Left lung (tissue), 10 donors: ENCODE results near the gene IP6K1. TPM values are rescaled to one million over a fixed set of nuclear protein-coding genes. Genes with fewer than 3 reads are reported as not detected.
"Not testable (repeated sequence)": the region's sequence is repeated elsewhere in the genome, so short reads cannot be mapped to it uniquely, and the experiment has no call there.

Experiments
- ATAC-seq: fragments of 200-7000 bp; cut with Tn5 transposase; one replicate; pipeline ENCODE4 v1.9.1; 2020; ENCODE audit warnings: moderate library complexity
- DNase-seq, 4 donors: peaks; one replicate each; pipeline ENCODE4 v3.0.0-alpha.2; 2013 to 2020
- H3K27ac ChIP-seq, 2 donors: fragments of 200-600 bp; sonication (generic) in 1 of 2; one replicate each; pipeline versions ENCODE4 v1.5.0 to v1.8.0; 2020 to 2021
- H3K27me3 ChIP-seq, 2 donors: fragments of 200-600 bp; sonication (generic) in 1 of 2; one replicate each; pipeline versions ENCODE4 v1.5.0 to v1.8.0; 2020 to 2021
- H3K36me3 ChIP-seq, 2 donors: fragments of 200-600 bp; sonication (generic) in 1 of 2; one replicate each; pipeline versions ENCODE4 v1.5.0 to v1.8.0; 2020 to 2021
- H3K4me1 ChIP-seq, 2 donors: fragments of 200-600 bp; one replicate each; pipeline ENCODE4 v1.8.0; 2021
- H3K4me3 ChIP-seq, 2 donors: fragments of 200-600 bp; sonication (generic) in 1 of 2; one replicate each; pipeline versions ENCODE4 v1.5.0 to v1.8.0; 2020 to 2021; ENCODE audit warnings: mild to moderate bottlenecking in 1 of 2
- H3K9me3 ChIP-seq, 2 donors: fragments of 200-600 bp; sonication (generic) in 1 of 2; one replicate each; pipeline versions ENCODE4 v1.5.0 to v1.8.0; 2020 to 2021
- intact Hi-C, 2 donors: fragments of 100-400 bp; cut with DNase I; formaldehyde crosslinking; loops; one replicate each; pipeline versions ENCODE4 v1.11.2 to v1.14.2; 2022
- polyA plus RNA-seq, 6 donors: library from polyadenylated mRNA; unstranded; fragments of 120-200 nt; gene quantifications; one replicate each; pipeline ENCODE4 v1.2.1, GENCODE V29; 2013; ENCODE audit not compliant: insufficient read length in 6 of 6
- total RNA-seq, 2 donors: library from RNA; stranded (reverse); fragmentation: NEBNext Ultra II Directional; extraction: Animal tissue kit (Norgen Biotek cat#: 25700); gene quantifications; one replicate each; pipeline ENCODE4 v1.2.1, GENCODE V29; 2021
- TF ChIP-seq, protein P1 (sequence below), 2 donors: fragments of 200-600 bp; sonication (generic) in 1 of 2; IDR thresholded peaks; one replicate each; pipeline versions ENCODE4 v1.5.0 to v1.8.0; 2021; ENCODE audit warnings: antibody characterized with exemption in 2 of 2
- donor health status: DM: no; HTN: yes; CAD: no.
- donor health status: DM: no; HTN: no; CAD: no.

IP6K1 gene
- total and polyA plus RNA-seq, 8 donors, result 31.8 to 51.2 (median 44.7) TPM

DNA sequence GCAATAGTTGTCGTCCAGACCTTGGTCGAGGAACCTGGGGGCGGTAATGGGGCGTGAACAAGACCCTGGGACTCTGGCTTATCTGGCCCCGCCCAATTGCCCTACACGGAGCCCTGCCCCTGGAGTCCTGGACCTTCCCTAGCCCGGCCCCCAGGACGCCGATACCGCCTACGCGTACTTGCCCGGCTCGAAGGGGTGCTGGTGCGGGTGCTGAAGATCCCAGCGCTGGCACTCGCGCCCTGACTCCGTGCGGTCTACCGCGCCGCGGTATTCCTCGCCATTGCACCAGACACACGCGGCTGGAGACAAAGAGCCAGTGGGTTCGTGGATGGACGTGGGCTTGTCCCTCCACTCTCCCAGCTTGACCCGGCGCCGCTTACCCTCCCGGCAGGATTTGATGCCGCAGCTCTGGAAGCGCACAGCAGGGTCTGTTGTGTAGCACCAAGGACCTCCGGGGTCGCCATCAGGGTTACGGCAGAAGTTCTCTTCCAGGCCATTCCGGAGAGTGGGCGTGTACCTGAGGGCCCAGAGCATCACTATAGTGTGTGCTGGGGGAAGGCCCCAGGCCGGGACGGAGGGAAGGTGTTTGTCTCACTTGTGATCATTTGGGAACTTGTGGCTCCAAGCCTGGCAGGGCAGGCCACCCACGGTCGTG, 99.4 kb downstream of the IP6K1 start:
- Histone ChIP-seq H3K36me3 (peaks cover 0 to 33% of the 10 kb centered on the region in 2 donors), H3K27me3 (peaks cover 0 to 23% of the 10 kb centered on the region in 2 donors), H3K4me3 (peak overlapping the region; percentile 35 to 36), H3K4me1 (peaks cover 9 to 40% of the 10 kb centered on the region in 2 donors)
- H3K9me3 ChIP-seq, H3K27ac ChIP-seq, intact Hi-C loops: not testable (repeated sequence)
- DNase-seq (peak; percentile 27 to 89 (median 70)), ATAC-seq (peak; percentile 81)

DNA sequence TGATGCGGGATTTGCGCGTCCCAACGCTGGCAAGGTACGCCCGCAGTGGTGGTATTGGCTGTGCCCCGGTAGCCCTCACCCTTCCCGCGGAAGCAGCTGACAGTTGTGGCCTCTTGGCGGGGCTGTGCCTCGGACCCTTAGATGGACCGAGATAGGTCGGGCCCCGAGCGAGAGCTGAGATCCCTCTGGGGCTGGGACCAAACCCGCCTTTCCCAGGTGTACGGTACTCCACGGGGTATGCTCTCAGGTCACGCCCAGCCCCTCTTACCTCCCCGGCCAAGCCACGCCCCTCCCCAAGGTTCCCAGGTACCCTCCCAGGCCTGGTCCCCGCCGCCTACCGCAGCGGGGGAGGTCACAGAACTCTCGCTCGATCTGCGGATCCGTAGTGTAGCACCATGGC, 100.0 kb downstream of the IP6K1 start:
- DNase-seq (peak in 3 of 4 donors; percentile 33 to 92 (median 68)), ATAC-seq (peak; percentile 81)
- intact Hi-C loops, H3K9me3 ChIP-seq, H3K27ac ChIP-seq: not testable (repeated sequence)
- H3K36me3 ChIP-seq, result peaks cover 0 to 38% of the 10 kb centered on the region in 2 donors
- peaks cover 0 to 23% of the 10 kb centered on the region in 2 donors for H3K27me3 ChIP-seq
- peak overlapping the region; percentile 35 to 36 for H3K4me3 ChIP-seq
- H3K4me1 ChIP-seq, result peaks cover 9 to 34% of the 10 kb centered on the region in 2 donors

DNA sequence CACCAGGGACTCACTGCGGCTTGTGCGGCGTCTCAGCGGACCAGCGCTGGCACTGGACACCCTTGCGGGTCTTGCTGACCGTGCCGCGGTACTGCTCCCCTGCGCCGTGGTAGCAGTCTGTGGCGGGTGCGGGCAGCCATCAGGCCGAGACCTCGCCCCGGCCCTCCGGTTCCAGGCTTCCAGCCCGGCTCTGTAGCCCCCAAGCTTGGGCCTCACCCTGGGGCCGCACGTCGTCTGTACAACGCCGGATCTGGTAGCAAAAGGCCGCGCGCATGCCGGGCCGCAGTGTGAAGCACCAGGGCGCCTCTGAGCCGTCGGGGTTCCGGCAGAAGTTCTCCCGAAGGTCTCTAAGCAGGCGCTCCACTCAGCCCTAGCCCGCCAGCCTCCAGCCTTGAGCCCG, 100.5 kb downstream of the IP6K1 start:
- ATAC-seq, result peak; percentile 1
- H3K27me3 ChIP-seq, result peaks cover 0 to 23% of the 10 kb centered on the region in 2 donors
- peaks cover 7 to 29% of the 10 kb centered on the region in 2 donors for H3K4me1 ChIP-seq
- H3K27ac ChIP-seq, intact Hi-C loops, H3K9me3 ChIP-seq: not testable (repeated sequence)
- peaks cover 0 to 43% of the 10 kb centered on the region in 2 donors for H3K36me3 ChIP-seq
- H3K4me3 ChIP-seq, result peak overlapping the region in 1 of 2 donors; percentile 36
- peak in 1 of 4 donors; percentile 70 for DNase-seq

DNA sequence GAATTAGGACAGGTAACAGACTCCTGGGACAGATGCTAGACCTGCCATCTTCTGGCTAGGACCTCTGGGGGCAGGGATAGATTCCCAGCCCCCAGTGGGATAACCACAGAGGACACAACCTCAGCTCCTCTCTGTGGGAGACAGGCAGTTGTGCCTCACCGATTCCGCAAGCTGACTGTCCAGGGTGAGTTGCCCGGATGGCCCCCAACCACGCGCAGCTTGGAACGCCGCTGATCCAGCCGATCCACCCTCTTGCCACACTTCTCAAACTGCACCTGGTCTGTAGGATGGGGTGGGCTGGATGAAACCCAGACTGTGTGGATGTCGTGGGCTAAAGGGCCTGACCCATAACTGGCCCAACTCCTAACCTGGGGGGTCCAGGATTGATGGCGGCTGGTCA, 101.2 kb downstream of the IP6K1 start:
- H3K27ac ChIP-seq, H3K4me3 ChIP-seq, intact Hi-C loops, ATAC-seq, H3K9me3 ChIP-seq: not testable (repeated sequence)
- peaks cover 0 to 51% of the 10 kb centered on the region in 2 donors for H3K36me3 ChIP-seq
- H3K4me1 ChIP-seq, result peaks cover under 1 to 22% of the 10 kb centered on the region in 2 donors
- peaks cover 0 to 23% of the 10 kb centered on the region in 2 donors for H3K27me3 ChIP-seq
- peak in 1 of 4 donors; percentile 54 for DNase-seq

DNA sequence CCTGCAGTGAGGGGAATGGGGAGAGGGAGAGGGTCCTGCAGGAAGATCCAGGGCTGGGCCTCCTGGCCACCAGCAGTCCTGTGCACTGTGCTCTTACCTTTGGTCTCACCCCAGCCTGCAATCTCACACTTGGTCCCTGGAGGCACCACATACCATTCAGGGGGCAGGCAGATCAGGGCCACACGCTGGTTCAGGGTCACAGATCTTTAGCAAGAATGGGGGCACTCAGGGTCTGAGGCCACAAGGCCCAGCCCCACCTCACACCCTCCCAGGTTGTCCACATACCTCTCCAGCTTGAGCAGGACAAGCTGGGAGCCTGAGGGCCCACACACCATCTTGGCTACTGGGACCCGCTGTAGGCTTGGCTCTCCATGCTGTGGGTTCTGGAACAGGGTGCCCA, 101.9 kb downstream of the IP6K1 start:
- intact Hi-C loops, H3K27ac ChIP-seq, ATAC-seq, H3K9me3 ChIP-seq, H3K4me3 ChIP-seq: not testable (repeated sequence)
- H3K27me3 ChIP-seq, result peaks cover 0 to 23% of the 10 kb centered on the region in 2 donors
- H3K36me3 ChIP-seq, result peaks cover 0 to 57% of the 10 kb centered on the region in 2 donors
- H3K4me1 ChIP-seq, result peaks cover 0 to 18% of the 10 kb centered on the region in 2 donors
- DNase-seq, result peak in 1 of 4 donors; percentile 19

DNA sequence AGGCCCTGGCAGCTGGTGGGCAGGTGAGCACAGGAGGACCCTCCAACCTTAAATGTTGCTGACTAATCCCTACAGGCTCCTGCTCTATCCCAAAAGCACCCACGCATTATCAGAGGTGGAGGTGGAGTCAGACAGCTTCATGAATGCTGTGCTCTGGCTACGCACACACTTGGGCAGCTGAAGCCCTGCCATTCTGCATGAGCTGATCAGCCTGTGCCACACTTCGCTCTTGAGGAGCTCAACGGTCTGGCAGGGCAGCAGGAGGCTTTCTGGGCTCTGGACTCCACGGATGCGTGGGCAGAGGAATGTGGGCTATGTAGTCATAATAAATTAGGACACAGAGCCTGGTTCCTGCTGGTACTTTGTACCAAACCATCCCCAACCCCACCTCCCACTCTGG, 103.2 kb downstream of the IP6K1 start:
- no peaks in the 10 kb centered on the region for H3K9me3 ChIP-seq
- no peak overlapping the region for H3K4me3 ChIP-seq
- peaks cover 0 to 70% of the 10 kb centered on the region in 2 donors for H3K36me3 ChIP-seq
- peaks cover 0 to 9% of the 10 kb centered on the region in 2 donors for H3K4me1 ChIP-seq
- DNase-seq (no peak), ATAC-seq (no peak)
- peaks cover 0 to 23% of the 10 kb centered on the region in 2 donors for H3K27me3 ChIP-seq
- intact Hi-C loops, result no loop called here
- H3K27ac ChIP-seq, result no peak overlapping the region
- TF ChIP-seq, protein P1, sequence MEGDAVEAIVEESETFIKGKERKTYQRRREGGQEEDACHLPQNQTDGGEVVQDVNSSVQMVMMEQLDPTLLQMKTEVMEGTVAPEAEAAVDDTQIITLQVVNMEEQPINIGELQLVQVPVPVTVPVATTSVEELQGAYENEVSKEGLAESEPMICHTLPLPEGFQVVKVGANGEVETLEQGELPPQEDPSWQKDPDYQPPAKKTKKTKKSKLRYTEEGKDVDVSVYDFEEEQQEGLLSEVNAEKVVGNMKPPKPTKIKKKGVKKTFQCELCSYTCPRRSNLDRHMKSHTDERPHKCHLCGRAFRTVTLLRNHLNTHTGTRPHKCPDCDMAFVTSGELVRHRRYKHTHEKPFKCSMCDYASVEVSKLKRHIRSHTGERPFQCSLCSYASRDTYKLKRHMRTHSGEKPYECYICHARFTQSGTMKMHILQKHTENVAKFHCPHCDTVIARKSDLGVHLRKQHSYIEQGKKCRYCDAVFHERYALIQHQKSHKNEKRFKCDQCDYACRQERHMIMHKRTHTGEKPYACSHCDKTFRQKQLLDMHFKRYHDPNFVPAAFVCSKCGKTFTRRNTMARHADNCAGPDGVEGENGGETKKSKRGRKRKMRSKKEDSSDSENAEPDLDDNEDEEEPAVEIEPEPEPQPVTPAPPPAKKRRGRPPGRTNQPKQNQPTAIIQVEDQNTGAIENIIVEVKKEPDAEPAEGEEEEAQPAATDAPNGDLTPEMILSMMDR (IDR thresholded peaks at IDR 0.05), result no peak

DNA sequence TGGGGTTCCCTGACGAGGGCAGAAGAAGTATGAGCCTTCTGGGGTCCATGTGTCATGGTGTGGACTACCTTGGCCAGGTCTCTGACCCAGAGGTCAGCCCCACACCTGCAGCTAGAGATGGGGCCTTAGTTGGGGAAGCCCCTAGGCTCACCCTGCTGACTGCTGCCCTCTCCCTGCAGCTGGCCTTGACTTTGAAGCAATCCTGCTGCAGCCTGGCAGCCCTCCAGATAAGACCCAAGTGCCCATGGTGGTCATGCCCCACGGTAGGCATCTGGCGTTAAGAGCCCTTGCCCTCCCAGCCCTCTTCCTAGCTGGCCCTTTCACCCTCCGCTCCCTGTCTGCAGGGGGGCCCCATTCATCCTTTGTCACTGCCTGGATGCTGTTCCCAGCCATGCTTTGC, 104.8 kb downstream of the IP6K1 start:
- peaks cover 0 to 13% of the 10 kb centered on the region in 2 donors for H3K27me3 ChIP-seq
- intact Hi-C loops, result no loop called here
- no peaks in the 10 kb centered on the region for H3K9me3 ChIP-seq
- H3K4me1 ChIP-seq, result peaks cover 0 to 9% of the 10 kb centered on the region in 2 donors
- DNase-seq, result no peak
- TF ChIP-seq, protein P1 (IDR thresholded peaks at IDR 0.05), result no peak
- no peak for ATAC-seq
- no peak overlapping the region for H3K4me3 ChIP-seq
- no peak overlapping the region for H3K27ac ChIP-seq
- H3K36me3 ChIP-seq, result peaks cover 0 to 86% of the 10 kb centered on the region in 2 donors

DNA sequence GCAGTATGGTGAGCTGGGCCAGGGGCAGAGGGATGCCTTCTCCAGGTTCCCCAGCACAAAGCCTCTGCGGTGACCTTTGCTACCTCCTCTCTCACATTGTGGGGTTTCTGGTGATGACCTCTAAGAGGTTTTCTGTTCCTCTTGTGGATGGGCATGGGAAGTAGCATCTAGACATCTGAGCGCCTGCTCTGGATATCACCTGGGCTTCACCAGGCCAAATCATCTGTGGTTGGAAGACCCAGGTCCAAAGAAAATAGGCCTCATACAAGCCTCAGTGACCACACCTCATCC, 105.2 kb downstream of the IP6K1 start:
- Histone ChIP-seq H3K9me3 (no peaks in the 10 kb centered on the region), H3K27me3 (peaks cover 0 to 9% of the 10 kb centered on the region in 2 donors), H3K36me3 (peaks cover 0 to 90% of the 10 kb centered on the region in 2 donors), H3K27ac (no peak overlapping the region), H3K4me1 (peaks cover 0 to 9% of the 10 kb centered on the region in 2 donors), H3K4me3 (no peak overlapping the region)
- TF ChIP-seq, protein P1 (IDR thresholded peaks at IDR 0.05), result no peak
- no peak for ATAC-seq
- no peak for DNase-seq
- intact Hi-C loops, result no loop called here
